Epithelial cell of proximal tubule (primary cell): ENCODE data around the gene SPG7. TPM values are rescaled to one million over a fixed set of nuclear protein-coding genes. Genes with fewer than 3 reads are reported as not detected.

Experiments
- DNase-seq: peaks from one replicate; pipeline ENCODE4 v3.0.0-alpha.2; 2011; ENCODE audit warnings: low read depth
- H3K4me3 ChIP-seq: 2 replicates; pipeline ENCODE4 v1.5.1; 2011; ENCODE audit warnings: low read depth, mild to moderate bottlenecking, low read length
- total RNA-seq: library from RNA; depleted of rRNA; stranded (reverse); fragments of >200 nt; gene quantifications from 2 replicates; pipeline ENCODE4 v1.2.3, GENCODE V29; 2015
- TF ChIP-seq, protein P1 (sequence below): conservative IDR thresholded peaks from 2 replicates; pipeline ENCODE4 v1.5.1; 2012; ENCODE audit warnings: low read depth, mild to moderate bottlenecking, low read length

Gene SPG7
- total RNA-seq, 1 donor from 2014 or later: 66.7 TPM

DNA sequence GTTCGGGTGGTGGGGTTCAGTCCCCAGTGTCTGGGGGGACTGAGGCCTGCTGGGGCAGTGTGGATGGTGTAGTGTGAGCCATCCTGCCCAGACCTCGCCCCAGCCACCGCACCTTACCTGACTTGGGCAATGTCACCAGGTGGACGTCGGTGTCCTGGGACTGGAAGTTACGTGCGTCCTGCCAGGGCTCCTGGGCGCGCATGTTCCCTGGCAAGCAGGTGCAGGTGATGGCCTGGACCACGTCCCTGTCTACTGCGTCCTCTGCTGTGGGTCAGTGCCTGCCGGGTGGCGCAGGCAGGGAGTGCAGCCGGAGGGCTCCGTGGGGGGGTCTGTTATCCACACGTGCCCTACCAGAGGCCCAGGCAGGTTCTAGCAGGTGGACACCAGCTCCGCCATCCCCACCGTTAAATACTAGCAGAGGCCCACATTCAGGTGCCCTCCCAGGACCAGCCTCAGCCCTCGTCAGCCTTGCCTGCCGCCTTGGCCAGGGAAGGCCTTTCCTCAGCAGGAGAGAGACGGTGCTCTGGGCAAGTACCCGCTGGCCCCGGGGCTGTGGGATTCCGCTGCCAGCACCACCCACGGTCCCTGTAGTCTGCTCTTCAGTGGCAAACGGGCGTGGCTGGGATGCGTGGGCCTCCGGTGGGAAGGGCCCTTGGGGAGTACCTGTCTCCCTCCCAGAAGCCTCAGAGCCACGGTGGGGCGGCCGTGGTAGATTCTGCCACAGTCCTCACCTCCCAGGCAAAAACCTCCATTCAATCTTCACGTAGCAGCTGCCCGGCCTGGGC, 97.2 kb downstream of the SPG7 start:
- H3K4me3 ChIP-seq: no peak overlapping the region
- TF ChIP-seq, protein P1, sequence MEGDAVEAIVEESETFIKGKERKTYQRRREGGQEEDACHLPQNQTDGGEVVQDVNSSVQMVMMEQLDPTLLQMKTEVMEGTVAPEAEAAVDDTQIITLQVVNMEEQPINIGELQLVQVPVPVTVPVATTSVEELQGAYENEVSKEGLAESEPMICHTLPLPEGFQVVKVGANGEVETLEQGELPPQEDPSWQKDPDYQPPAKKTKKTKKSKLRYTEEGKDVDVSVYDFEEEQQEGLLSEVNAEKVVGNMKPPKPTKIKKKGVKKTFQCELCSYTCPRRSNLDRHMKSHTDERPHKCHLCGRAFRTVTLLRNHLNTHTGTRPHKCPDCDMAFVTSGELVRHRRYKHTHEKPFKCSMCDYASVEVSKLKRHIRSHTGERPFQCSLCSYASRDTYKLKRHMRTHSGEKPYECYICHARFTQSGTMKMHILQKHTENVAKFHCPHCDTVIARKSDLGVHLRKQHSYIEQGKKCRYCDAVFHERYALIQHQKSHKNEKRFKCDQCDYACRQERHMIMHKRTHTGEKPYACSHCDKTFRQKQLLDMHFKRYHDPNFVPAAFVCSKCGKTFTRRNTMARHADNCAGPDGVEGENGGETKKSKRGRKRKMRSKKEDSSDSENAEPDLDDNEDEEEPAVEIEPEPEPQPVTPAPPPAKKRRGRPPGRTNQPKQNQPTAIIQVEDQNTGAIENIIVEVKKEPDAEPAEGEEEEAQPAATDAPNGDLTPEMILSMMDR: no peak
- no peak for DNase-seq

DNA sequence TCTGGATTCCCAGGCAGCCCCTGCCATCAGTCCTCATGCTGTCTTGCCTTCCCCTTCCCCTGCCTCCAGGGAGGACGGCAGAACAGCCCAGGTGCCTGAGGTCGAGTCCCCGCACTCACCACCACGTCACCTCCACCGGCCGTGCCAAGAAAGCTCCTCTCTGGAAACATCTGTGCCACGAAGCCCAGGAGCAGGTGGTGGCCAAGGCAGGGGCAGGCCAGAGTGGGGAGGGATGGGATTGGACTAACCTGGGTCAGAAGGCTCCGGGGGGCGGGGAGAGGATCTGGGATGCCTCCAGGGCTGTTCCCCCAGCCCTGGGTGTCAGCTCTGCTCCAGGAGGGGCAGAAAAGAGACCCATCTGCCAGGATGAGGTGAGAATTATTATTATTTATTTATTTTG, 97.8 kb downstream of the SPG7 start:
- no peak overlapping the region for H3K4me3 ChIP-seq
- DNase-seq: no peak
- TF ChIP-seq, protein P1: no peak

Other genes with a start within 250 kb of the SPG7 start
- gene ANKRD11, start 17.8 kb upstream of the SPG7 start, total RNA-seq: 44.3 and 50.8 TPM in 2 replicates
- gene RPL13, start 52.3 kb downstream of the SPG7 start, total RNA-seq: 5,232 and 9,109 TPM in 2 replicates
- gene CPNE7, start 67.4 kb downstream of the SPG7 start, total RNA-seq: 16.6 and 20.2 TPM in 2 replicates
- 0.65 and 5.0 TPM in 2 replicates for gene DPEP1, start 105.2 kb downstream of the SPG7 start, total RNA-seq
- gene CHMP1A, start 149.3 kb downstream of the SPG7 start, total RNA-seq: 132 and 160 TPM in 2 replicates
- 8.1 and 8.2 TPM in 2 replicates for gene SPATA33, start 149.4 kb downstream of the SPG7 start, total RNA-seq
- 35.1 and 57.2 TPM in 2 replicates for gene CDK10, start 178.3 kb downstream of the SPG7 start, total RNA-seq
- 16.5 and 39.3 TPM in 2 replicates for gene SPATA2L, start 193.3 kb downstream of the SPG7 start, total RNA-seq
- gene VPS9D1, start 212.5 kb downstream of the SPG7 start, total RNA-seq: 3.8 and 11.4 TPM in 2 replicates
- gene ZNF276, start 213.1 kb downstream of the SPG7 start, total RNA-seq: 10.1 and 21.6 TPM in 2 replicates